NCI-H82 (cell line): Measurements from ENCODE around the gene LRRC47.
"Not testable (repeated sequence)": the region's sequence is repeated elsewhere in the genome, so short reads cannot be mapped to it uniquely, and the experiment has no call there.

Experiments used
- DNase-seq: peaks from one replicate; lab custom pipeline; 2025; lab: John Stamatoyannopoulos, UW

Gene LRRC47

DNA sequence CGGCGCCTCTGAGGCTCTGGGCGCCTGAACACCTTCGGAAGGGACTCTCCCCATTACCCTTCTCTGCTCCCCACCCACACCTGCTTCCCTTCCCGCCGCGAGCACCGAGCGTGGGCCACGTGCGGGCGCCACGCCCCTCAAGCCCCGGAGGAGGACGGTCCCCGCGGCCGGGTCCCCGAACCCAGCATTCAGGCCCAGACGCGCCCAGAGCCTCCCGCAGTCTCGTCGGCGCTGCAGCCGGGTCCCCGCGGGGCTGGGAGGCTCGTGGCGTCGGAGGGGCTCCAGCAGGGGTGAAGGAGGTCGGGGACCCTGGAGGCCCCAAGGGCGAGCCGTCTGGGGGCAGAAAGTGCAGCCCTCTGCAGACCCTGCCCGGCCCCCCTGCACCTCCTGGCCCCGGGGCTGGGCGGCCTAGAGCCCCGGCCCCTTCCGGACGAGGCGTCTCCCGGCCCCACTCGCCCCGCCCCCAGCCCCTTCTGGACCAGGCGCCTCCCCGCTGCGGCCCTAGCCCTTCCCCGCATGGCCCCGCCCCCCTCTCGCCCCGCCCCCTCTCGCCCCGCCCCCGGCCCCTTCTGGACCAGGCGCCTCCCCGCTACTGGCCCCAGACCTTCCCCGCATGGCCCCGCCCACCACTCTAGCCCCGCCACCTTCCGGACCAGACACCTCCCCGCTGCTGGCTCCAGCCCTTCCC, 24.1 kb downstream of the LRRC47 start:
- peak; percentile 96 for DNase-seq

DNA sequence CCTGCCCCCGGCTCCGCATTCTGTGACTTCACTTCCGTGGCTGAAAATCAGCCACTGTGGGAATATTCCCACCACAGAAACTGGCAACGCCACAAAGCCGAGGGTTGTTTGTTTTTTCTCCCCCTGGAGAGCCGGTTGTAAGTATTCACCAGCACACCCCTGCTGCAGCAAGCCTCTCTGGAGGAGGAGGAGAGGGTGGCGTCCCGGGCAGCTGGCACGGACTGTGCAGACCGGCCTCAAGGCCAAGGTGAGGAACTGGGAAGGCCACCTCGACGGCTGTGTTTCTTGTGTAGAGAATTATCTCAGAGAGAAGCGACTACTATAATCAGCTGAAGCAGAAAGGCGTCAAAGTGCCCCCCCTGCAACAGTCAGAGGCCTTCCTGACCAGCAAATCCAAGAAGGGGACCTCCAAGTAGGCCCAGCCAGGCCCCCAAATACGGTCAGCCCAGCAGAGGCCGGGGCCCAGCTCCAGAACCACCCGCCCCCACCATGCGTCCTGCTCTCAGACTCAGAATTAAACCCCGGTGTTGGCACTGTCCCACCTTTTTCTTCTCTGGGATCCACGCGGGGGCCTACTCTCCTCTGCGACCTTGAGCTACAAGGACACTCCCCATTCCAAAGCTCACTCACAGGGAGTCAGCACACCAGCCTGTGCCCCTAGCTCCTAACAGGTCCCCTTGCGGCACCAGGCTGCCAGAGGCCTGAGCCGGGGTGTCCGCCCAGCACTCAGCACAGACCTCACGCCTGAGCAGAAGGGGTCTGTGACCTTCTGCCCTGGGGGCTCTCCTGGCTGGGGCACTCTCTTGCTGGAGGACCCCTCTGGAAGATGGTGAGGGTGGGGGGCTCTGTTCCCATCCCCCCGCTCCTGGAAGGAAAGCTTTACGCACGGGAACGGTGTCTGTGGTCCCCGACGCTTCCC, 24.9 kb downstream of the LRRC47 start:
- no peak for DNase-seq

DNA sequence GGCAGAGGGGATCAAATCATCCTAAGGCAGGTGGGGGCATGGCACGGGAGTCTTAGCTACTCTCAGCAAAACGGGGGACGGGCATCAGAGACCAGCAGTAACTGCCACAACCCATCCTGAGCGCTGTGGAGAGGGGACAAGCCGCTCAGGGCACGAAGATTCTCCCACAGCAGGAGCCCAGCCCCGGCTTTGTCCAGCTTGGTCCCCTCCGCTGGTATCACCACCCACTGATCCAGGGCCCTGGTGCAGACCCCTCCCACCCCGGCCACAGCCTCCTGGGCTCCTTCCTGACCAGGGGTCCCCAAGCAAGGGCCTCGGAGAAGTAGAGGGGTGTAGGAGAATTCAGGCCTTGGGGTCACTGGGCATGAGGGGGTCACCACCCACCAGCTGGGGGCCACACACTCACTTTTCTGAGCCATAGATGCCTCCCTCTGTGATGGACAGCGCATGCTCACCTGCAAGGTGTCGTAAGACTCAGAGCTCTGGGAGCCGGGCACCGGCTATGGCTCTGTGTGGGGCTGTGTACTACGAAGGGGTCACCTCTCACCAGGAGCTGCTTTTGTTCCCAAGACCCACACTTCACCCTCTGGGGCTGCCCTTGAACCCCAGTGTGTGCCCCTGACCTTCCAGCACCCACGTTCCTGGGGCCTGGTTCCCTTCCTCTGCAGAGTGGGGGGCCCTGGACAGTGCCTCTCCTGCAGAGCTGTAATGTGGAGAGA, 26.1 kb downstream of the LRRC47 start:
- DNase-seq: no peak

DNA sequence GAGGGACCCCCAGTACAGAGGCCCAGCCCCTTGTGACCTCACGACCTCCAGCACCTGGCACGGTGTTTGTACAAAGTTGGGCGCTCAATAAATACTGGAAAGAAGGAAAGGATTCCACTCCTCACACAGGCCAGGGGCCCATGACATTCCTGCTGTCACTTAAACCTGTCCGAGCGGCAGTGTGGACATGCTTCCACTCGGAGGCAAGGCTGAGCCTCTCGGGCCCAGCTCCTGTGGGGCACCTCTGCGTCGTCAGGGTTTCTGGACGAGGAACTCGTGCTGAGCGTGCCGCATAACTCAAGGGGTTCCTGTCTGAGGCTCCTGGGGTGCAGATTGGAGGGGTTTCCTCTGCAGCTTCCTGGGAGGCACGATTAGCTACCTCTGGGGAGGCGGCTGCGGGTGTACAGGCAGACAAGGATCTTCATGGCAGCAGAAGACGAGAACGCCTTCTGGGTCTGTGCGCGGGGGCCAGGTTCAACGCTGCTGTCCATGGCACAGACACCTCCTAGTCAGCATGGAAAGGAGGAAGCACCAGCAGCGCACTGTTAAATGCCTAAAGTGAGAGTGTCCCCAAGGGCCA, 27.4 kb downstream of the LRRC47 start:
- DNase-seq: no peak

DNA sequence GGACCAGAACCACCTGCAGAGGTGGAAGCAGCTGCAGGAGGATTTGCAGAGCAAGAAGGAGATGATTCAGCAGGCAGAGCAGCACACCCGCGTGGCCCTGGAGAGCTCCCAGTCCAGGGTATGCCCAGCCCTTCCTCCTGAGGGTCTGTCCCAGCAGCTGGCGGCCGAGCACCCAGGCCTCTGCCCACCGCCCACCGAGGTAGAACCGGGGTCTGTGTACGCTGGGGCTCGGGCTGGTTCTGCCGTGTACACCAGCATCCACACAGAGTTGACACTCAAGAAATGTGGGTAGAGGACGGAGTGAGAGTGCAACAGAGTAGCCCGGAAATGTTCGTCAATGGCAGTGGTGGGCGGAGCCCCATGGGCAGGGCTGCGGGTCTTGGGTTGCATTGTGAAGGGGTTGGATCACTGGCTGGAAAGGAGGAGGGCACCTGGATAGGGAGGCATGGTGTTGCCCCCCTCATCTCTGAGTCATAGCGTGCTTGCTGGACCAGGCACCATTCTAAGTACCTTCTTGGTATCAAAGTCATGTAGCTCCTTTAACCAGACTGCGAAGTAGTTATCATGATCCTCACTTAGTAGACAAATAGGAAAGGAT, 28.9 kb downstream of the LRRC47 start:
- no peak for DNase-seq

DNA sequence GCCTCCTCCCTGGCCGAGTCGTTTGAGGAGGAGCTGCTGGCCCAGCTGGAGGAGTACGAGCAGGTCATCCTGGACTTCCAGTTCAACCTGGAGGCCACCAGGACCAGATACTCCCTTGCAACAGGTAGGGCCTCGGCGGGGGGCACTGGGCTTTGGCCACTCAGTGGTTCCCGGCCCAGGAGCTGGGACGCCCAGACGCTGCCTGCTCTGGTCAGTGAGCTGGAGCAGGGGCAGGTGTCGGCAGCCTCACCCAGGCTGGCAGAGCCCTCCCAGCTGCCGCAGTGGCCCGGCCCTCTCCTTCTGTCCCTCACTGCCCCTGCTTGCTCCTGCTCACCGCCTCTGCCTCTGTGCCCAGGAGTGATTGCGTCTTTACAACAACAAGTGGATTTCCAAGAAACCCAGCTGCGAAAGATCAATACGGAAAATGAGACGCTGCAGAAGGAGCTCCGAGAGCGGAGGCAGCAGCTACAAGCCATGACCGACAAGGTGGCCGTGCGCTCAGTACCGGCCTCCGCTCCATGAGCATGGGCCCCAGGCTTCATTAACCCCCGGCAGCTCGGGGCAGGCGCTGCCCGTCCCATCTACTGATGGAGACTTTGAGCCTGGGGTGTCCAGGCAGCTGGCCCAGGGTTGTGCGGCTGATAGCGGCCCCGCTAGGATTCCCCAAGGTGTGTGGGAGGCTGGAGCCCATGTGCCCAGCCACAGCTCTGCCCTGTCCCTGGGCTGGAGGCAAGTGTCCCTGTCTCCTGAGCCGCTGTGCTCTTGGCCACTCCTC, 32.8 kb downstream of the LRRC47 start:
- DNase-seq: no peak

DNA sequence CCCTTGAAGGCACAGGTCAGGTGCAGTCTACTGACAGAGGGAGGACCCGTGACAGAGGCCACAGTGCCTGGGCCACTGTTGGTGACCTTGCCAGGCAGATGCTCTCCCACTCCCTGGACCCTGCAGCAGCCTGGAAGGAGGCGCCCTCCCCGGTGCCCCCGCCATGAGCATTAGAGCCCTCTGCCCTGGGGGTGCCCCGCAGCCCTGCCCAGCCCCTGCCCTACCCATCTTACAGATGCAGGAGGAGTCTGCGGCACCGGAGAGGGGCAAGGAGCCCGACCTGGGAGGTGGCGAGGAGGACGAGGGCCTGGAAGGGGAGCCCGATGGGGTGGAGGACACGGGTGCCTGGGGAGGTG, 33.4 kb downstream of the LRRC47 start:
- no peak for DNase-seq

DNA sequence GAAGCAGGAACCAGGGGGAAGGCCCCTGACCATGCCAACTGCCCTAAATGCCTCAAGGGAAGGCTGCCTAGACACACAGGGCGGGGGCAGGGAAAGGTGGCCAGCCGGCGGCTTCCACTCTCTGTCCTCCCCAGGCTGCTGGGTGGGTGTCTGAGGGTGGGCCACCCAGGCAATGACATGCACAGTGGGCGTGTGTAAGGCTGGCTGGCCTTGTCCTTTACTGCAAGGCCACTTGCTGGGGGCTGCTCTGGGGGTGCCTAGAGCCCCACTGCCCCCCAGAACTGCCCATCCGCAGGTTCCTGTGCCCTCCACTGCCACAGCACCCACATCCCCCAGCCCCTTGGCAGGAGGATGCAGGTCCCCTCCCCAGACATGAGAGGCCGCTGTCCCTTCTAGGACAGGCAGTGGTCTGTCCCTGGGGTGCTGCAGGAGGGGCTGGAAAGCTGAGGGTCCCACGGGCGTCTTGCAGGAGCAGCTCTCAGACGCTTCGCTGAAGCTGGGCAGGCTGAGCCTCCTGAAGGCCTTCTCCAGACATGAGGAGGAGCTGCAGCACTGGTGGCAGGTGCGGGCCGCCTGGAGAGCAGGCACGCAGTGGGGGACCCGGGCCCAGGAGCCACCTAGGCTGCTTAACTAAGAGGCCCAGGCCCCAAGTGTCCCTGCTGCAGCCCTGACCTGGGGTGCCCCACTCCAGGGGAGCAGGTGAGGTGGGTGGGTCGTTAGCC, 34.0 kb downstream of the LRRC47 start:
- no peak for DNase-seq

DNA sequence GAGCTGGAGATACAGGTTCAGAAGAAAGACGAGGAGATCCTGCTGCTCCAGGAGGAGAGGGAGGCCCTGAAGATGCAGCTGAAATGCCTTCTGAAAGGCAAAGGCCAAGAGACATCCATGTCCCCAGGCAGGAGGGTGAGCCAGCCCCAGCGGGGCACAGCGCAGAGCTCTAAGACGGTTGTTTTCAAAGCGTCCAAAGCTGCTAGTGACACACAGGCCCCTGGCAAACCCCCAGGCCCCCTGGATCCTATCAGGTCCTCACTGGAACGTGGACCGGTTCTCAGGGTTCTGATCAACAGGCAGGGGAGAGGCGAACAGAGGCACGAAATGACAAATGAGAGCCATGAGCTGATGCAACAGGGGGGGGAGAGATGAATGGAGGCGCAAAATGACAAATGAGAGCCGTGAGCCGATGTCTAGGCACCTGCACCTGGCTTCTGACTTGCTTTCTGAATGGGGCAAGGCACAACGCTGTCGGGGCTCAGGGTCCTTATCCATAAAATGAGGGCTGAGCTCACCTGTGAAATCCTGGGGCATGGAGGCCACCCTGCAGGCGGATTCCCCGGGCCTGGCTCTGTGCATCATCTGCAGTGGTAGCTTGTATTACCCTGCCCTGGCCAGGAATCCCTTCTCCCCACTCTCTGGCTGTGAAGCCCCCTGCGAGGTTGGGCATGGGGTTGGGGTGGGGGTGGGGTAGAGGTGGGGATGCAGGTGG, 34.8 kb downstream of the LRRC47 start:
- DNase-seq: no peak

DNA sequence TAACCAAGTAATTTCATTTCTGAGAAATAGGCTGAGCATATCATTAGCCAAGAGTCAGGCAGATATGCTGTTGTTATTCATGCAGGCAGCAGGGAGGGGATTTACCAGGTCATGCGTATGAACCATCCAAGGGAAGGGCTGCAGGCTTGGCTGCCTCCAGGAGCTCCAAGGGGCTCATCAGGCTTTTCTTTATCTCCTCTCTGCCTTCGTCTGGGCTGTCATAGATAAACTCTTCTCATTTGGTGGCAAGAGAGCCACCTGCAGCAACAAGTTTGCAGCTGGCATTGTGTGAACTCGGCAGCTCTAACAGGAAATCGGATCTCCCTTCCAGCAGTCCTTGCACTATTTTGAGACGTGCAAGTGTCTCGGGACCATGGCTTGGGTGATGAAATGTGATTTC, 36.5 kb downstream of the LRRC47 start:
- no peak for DNase-seq

DNA sequence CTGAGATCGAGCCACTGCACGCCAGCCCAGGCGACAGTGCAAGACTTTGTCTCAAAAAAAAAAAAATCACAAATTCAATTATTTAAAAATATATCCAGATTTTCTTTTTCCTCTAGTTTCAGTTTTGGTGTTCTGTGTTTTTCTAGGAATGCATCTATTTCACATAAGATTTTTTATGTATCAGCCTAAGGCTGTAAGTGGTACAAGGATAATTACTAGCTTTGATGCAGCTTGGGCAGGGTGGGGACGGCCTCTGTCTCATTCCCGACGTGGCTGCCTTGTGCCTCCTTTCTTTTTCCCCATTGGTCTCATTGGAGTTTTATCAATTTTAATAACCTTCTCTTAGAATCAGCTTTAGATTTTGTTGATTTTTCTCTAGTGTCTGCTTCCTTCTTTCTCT, 37.1 kb downstream of the LRRC47 start:
- no peak for DNase-seq

DNA sequence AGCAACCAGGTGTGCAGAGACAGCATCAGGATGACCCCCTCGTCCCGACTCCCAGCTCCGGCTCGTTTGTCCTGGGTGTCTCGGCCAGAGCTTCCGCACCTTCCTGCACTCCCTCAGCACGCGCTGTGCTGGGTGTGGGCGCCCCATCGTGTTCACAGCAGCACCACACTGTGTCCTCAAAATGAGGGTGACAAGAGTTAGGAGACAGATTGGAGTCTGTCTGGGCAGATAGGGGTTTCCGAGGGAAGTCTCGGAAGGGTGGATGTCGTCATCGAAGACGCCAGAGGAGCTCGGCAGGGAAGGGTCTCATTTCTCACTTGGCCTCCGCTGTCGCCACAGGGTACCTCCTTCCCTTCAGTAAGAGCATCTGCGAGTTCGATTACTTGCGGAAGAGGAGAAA, 39.9 kb downstream of the LRRC47 start:
- DNase-seq: no peak

DNA sequence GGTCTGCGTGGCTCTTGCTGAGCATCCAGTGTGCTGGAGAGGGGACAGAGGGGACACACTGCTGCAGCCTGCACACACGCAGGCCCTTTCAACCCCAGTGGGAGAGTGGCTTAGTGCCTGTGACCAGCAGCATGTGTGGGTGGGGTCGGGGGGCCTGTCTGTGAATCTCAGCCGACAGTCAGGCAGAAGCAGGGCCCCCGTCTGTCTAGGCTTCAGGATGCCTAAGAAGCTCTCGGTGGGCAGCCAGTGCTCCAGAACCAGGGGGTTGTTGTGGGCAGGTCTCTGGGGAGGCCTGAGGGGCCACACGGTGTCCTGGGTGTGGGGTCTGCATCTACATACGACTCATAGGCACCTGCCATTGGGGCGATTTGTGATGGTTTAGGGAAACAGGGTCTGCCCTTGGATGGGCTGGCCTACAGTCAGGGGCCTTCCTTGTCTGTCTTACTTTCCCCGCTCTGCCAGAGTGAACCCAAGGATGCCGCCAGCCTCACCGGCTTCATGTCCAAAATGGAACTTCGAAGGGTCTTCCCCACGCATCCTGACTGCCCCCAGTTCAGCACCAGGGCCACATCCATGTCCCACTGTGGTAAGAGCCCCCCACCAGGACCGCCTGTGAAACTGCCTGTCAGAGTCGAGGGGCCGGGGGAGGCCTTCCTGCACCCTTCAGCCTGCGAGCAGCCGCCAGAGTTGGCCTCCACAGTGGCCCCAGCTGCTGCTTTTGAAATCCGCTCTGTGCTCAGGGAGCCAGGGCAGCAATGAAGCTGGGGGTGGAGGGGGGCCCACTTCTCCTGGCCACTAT, 42.4 kb downstream of the LRRC47 start:
- DNase-seq: no peak

DNA sequence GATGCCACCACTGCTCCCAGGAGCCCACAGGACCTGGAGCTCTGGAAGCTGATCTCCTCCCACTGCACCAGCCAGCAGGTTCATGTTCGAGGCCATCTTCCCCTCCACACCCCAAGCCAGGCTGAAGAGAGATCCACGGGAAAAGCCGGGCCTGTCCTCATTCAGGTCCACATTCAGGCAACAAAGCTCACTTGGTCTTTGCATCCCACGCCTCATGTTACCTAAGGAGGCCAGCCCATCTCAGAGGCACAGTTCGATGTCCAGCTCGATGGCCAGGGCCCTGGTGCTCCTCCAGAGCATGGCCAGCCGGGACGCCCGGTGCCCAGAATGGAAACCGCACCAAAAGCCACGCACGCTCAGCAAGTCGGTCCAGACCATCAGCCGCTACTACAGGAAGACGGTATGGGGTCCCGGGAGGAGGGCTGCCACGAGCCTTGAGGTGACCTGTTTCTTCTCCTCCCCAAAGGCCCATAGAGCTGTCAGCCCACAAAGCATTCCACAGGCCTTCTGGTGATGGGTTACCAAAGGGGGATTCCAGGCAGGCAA, 43.8 kb downstream of the LRRC47 start, which contains the start of gene CCDC27:
Gene CCDC27, plus strand, starts transcription at position 51 of the 546 bp plus-strand sequence. Its CDS starts 32 bp downstream, at position 83.
- DNase-seq: no peak

DNA sequence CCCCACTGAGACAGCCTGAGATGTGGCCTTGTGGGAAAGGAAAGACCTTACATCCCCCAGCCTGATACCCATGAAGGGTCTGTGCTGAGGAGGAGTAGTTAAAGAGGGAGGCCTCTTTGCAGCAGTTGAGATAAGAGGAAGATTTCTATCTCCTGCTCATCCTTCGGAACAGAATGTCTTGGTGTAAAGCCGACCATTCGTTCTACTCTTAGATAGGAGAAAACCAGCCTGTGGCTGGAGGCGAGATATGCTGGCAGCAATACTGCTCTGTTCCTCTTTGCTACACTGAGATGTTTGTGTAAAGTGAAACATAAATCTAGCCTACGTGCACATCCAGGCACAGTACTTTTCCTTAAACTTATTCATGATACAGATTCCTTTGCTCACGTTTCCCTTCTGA, 45.6 kb downstream of the LRRC47 start:
- DNase-seq: no peak

DNA sequence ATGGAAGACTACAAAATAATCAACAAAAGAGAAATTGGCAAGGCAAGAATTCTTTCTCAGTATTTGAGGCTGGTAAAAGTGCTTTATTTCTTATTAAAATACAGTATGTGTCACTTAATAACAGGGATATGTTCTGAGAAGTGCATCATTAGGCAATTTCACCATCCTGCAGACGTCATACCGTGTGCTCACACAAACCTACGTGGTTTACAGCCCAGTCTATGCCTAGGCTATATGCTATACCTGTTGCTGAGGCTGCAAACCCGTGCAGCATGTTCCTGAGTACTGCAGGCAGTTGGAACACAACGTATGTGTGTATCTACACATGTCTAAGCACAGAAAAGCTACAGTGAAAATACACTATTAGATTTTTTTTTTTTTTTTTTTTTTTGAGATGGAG, 46.8 kb downstream of the LRRC47 start:
- no peak for DNase-seq

DNA sequence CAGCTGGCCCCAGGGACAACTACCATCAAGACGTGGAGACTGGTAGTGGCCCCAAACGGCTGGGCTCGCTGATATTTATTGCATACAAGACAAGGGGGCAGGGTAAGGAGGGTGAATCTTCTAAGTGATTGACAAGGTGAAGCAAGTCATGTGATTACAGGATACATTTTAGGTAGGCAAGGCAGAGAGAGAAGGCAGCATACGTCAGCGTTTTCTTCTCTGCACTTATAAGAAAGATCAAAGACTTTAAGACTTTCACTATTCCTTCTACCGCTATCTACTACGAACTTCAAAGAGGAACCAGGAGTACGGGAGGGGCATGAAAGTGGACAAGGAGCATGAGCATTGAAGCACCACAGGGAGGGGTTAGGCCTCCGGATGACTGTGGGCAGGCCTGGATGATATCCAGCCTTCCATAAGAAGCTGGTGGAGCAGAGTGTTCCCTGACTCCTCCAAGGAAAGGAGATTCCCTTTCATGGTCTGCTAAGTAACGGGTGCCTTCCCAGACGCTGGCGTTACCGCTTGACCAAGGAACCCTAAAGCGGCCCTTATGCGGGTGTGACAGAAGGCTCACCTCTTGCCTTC, 47.9 kb downstream of the LRRC47 start:
- not testable (repeated sequence) for DNase-seq

DNA sequence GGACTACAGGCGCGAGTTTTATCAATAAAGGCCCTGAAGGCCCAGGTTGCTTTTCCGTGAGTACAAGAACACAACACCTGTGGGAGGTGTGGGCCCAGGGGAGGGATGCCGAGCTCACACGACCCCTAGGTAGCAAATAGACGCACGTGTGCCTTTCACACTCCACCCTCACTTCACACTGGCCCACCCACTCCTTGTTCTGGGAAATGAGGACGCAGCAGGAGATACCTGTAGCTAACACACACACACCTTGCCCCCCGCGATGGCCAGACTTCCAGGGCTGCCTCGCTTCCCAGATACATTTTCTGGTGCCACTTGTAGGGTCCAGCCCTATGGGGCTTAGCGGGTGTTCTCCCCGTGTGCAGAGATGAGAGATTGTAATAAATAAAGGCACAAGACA, 48.4 kb downstream of the LRRC47 start:
- no peak for DNase-seq
